Measurements from ENCODE around the gene SLC26A6.
A peak's percentile ranks its signal among the peaks of the same experiment; 100 is the strongest.

The SLC26A6 gene

DNA sequence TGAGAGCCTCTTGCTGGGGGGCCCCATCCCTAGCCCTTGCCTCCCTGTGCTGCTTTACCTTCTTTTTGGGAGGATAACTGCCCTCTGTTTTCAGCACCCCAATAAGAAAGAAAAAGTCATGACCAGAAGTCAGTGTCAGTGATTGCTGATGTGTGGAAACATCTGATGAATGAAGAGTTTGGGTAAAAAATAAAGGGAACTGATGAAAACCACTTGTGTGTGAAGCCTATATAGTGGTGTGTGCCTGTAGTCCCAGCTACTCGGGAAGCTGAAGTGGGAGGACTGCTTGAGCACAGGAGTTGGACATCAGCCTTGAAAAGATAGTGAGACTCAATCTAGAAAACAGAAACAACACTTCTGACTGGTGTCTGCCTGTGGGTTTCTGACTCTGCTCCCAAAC, 37.3 kb upstream of the SLC26A6 start:
- TF ChIP-seq GATA1 (IDR thresholded peaks at IDR 0.05; ENCODE audit: low read depth, low read length) (no peak), POLR2A (IDR thresholded peaks at IDR 0.05; ENCODE audit: low read length) (no peak)
- no peak for DNase-seq

DNA sequence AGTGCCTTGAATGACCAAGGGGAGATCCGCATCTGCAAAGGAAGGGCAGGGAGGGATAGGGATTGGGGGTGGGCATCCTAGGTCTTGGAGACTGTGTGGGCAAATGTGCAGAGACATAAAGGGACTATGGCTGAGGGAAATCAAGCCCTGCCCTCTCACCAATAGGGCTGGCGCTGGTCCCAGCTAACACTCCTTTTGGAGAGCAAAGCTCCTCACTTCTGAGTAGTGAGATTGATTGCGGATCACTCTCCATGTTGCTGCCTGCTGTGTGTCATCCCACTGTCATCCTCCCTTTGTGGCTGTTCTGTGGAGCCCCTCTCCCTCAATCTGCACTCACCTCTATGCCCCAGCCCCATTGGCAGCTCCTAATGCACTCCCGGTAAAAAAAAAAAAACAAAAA, 29.7 kb upstream of the SLC26A6 start:
- DNase-seq, result no peak
- TF ChIP-seq GATA1 (IDR thresholded peaks at IDR 0.05; ENCODE audit: low read depth, low read length), result no peak

DNA sequence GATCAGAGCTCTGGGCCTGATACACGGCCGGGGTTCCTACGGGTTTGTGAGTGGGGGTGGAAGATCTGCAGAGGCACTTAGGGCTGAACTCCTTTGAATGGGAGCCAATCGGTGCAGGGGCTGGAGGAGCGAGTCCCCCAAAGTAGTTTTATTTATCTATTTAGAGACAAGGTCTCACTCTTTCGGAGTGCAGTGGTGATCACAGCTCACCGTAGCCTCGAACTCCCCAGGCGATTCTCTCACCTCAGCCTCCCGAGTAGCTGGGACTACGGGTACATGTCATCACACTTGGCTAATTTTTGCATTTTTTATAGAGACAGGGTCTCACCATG, 29.0 kb upstream of the SLC26A6 start:
- no peak for DNase-seq
- TF ChIP-seq GATA1 (IDR thresholded peaks at IDR 0.05; ENCODE audit: low read depth, low read length) (no peak), POLR2A (IDR thresholded peaks at IDR 0.05; ENCODE audit: low read length) (no peak)

DNA sequence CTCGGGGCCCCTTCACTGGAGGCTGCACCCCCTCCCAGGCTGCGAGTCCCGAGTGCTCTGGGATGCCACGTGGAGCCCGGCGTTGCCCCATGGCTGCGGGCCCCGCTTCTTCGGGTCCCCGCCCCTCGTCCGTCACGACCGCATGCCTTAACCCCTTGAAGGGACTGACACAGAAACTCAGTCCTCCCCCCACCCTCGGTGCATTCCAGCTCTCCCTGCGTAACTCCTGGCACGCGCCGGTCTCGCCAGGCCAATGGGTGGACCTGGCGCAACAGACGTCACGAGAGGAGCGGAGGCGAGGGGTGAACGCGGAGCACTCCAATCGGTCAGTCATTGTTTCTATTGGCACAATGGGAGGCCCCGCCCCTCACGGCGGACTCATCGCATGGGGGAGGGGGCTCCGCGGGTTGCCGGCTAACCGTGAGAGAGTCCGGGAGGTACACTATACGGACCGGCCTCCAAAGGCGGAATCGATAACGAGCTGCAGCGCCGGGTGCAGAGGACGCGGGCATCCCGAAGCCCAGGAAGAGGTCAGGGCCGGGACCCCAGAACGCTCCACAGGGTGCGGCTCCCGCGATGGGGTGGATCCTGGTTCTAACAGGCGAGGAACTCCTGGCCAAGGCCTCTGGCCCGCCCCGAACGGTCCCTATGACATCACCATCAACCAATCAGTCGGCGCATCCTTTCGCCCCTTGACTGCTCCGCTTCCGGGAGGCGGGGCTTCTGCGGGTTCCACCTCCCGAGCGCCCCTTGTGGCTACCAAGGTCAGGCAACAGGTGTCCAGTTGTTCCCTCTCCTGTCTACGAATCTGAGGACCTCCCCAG, 28.4 kb upstream of the SLC26A6 start:
- peak; percentile 97 to 98 for DNase-seq
- TF ChIP-seq POLR2A (IDR thresholded peaks at IDR 0.05; ENCODE audit: low read length), result peak; percentile 80
- no peak for TF ChIP-seq GATA1 (IDR thresholded peaks at IDR 0.05; ENCODE audit: low read depth, low read length)

DNA sequence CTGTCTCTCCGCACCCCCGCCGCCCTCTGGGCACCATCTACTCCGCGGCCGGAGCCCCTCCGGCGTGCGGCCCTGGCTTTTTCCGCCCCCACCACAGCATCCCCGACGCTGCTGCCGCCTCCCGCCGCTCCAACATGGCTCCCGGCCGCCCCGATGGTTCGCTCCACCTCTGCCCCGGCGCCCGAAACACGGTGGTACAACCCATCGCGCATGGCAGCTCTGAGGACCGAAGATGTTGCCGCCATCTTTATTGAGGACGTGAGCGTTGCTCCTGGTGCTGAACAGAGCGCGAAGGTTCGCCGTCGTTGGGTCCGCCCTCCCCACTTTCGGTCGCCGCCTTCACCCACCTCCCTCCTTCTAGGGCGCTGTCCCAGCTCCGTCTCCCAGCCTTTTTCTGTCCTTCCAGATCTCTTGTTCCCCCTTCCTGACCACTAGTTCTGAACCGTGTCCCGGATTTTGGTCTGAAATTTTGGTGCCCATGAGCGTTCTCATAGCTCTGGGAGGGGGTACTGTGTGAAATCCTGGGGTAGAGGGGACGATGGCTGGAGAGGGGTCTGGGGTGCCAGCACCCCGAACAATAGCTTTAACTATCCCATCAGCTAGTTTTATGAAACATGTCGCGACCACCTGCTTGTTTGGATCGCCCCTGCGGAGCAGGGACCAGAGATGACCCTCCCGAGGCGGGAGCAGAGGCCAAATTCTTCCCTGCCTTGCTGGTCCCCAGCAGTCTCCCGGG, 27.7 kb upstream of the SLC26A6 start, which contains the start of gene CELSR3:
CELSR3 (minus strand) TSS at position 134 of the 736 bp plus-strand sequence. CDS start 252 bp downstream, outside the sequence.
- TF ChIP-seq POLR2A (IDR thresholded peaks at IDR 0.05; ENCODE audit: low read length) (no peak), GATA1 (IDR thresholded peaks at IDR 0.05; ENCODE audit: low read depth, low read length) (no peak)
- peak; percentile 90 to 91 for DNase-seq

DNA sequence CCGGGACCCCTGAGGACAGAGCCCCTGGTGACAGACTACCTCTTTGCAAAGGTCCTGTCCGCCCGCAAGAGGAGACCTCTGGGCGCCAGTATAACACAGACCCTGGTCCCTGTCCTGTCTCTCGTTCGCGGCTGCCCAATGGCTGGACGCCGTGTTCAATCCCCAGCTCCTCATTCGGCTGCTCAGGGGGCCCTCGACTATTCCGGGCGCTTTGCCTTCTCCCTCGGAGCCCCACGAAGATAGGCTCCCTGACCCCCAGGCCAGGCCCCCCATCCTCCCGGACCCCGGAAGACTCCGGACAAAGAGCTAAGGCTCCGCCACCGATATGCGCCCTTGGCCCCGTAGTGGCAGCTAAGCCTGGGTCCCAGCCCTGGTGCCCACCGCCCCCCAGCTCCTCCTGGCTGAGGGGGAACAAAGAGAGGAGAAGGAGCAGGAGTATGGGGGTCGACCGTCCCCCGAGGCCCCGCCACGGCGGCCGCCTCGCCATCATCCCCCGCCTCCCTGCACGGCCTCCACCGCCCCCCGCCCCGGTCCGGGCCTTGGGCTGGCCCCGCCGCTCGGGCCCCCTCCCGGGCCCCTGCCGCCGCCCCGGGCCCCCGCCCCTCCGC, 27.0 kb upstream of the SLC26A6 start:
- no peak for TF ChIP-seq GATA1 (IDR thresholded peaks at IDR 0.05; ENCODE audit: low read depth, low read length)
- TF ChIP-seq POLR2A (IDR thresholded peaks at IDR 0.05; ENCODE audit: low read length), result no peak
- no peak for DNase-seq

DNA sequence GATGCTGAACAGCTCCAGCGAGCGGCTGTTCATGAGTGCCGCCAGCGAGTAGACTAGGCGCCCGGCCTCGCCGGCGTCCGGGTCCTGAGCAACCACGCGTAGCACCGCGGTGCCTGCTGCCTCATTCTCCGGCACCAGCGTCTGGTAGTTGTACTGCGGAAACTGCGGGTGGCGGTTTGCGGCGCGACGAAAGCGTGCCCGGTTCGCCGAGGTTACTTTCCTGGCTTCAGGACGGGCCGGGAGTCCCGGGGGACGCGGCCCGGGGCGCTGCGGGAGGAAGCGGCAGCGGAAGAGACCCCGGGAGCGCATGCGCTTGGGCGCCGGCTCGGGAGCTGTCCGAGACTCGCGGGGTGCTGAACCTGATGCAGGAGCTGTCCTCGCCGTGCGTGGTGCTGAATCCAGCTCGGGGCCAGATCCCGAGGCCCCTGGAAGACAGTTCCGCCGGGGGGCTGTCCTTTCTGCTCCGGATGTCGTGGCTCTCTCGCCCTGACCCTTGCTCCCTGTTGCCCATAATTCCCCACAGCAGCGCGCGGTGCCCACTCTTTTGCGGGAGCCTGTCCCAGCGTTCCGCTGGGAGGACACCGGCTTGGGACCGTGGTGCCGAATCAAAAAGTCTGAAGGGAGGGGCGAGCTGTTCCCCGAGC, 26.4 kb upstream of the SLC26A6 start:
- no peak for TF ChIP-seq GATA1 (IDR thresholded peaks at IDR 0.05; ENCODE audit: low read depth, low read length)
- DNase-seq, result peak; percentile 76 to 86

DNA sequence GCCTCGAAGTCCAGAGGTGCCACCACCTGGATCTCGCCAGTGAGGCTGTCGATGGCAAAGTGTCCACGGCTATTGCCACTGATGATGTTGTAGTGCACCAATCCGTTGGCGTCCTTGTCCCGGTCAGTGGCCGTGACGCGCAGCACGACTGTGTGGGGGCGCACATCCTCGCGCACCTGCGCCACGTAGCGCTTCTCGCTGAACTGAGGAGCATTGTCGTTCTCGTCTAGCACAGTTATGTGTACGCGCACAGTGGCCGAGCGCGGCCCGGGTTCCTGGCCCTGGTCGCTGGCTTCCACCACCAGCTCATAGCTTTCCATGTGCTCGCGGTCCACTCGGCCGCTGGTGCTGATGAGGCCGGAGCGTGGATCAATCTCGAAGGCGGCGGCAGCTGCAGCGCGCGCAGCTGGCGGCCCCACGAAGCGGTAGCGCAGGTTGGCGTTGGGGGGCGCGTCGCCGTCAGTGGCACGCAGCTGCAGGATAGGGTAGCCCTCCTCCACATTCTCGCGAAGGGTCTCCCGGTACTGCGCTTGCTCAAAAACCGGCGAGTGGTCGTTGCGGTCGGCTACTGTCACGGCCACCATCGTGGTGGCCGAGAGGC, 25.6 kb upstream of the SLC26A6 start:
- TF ChIP-seq GATA1 (IDR thresholded peaks at IDR 0.05; ENCODE audit: low read depth, low read length) (no peak), POLR2A (IDR thresholded peaks at IDR 0.05; ENCODE audit: low read length) (no peak)
- DNase-seq, result no peak

DNA sequence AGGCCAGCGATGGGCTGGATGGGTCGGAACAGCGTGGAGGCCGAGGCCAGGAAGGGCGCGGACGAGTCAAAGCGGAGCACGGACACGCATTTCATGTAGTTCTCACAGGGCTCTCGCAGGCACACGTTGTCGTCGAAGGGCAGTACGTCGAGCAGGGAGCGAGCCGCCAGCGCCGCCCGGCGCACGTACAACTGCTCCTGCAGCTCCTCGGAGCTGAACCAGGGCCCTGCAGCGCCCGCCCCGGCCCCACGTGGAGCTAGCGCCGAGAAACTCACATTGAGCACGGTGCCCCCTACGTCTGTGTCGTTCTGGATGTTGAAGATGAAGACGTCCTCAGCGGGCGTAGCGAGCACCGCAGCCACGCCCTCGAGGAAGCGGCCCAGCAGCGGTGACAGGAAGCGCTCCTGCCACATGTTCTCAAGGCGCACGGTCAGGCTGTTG, 21.6 kb upstream of the SLC26A6 start:
- TF ChIP-seq POLR2A (IDR thresholded peaks at IDR 0.05; ENCODE audit: low read length), result no peak
- no peak for TF ChIP-seq GATA1 (IDR thresholded peaks at IDR 0.05; ENCODE audit: low read depth, low read length)
- DNase-seq, result no peak

DNA sequence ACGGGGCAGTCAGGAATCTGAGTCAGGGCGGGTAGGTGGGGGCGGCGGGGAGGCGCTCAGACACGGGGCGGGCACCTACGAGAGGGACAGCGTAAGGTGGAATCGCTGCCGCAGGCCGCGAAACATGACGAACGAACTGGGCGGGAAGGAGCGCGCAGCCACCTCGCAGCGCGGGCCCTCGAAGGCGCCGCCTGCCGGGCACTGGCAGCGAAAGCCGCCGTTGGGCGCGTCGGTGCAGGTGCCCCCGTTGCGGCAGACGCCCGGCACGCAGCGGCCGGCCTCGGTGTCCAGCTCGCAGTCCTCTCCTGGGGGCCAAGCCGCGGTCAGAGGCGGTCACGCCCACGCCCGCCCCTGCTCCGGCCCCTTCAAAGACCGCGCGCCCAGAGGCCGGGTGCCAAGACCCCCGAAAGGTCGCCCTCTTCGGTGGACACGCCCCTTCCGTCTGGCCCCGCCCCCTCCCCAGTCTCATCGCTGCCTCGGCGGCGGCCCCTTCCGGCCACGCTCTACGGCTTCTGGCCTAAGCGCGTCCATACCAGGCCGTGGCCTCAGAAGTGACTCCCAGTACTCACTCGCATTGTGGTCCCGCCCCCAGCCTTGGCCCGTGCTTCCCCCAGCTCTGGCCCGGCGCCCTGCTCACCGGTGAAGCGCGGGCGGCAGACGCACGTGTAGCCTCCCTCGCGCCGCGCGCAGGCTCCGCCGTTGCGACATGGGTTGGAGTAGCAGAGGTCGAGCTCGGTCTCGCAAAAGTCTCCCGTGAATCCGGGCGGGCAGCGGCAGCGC, 21.0 kb upstream of the SLC26A6 start:
- no peak for TF ChIP-seq GATA1 (IDR thresholded peaks at IDR 0.05; ENCODE audit: low read depth, low read length)
- TF ChIP-seq POLR2A (IDR thresholded peaks at IDR 0.05; ENCODE audit: low read length), result no peak
- peak; percentile 88 to 90 for DNase-seq

DNA sequence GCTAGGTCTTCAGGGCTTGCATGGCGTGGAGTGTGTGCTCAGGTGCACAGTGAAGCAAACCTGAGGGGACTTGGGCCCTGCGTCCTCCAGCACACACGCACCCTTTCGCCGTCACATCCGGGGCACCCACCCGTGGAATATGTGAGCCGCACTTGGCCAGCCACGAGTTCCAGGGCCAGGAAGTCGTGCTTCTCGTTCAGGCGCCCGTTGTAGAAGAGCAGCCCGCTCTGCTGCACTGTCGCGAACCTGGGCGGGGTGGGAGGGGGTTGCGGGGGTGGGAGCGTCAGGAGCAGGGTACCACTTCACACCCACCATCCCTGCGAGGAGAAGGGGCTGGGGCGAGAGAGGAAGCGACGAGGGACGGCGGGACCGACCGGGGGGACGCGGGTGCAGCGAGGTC, 20.3 kb upstream of the SLC26A6 start:
- TF ChIP-seq GATA1 (IDR thresholded peaks at IDR 0.05; ENCODE audit: low read depth, low read length), result no peak
- TF ChIP-seq POLR2A (IDR thresholded peaks at IDR 0.05; ENCODE audit: low read length), result no peak
- no peak for DNase-seq

DNA sequence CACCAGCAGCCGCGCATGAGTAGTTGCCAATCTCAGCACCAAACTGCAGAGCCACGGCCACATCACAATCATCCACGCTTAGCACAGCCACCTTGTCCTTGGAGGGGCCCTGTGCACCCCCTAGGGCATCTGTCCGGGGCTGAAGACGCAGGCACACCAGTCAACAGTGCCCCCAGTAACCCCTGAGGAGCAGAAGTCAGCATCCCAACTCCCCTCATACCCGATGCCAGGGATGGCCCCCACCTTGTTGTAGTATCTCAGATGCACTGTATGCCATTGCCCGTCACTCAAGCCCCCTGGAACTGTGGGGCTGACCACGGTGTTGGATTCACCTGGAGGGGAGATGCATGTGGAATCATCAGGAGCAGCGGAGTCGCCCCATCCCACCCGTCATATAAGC, 19.8 kb upstream of the SLC26A6 start:
- no peak for DNase-seq
- no peak for TF ChIP-seq POLR2A (IDR thresholded peaks at IDR 0.05; ENCODE audit: low read length)

Measured in erythroblast (primary cell).